Cortex of kidney (tissue), 1 donor: ENCODE results near the gene TCEAL1.
"Not testable (repeated sequence)": the region's sequence is repeated elsewhere in the genome, so short reads cannot be mapped to it uniquely, and the experiment has no call there.

Experiments used
- DNase-seq: peaks from one replicate; lab custom pipeline; 2025; lab: John Stamatoyannopoulos, UW

The TCEAL1 gene

GRCh38 chrX:103628386-103629317, at the start of gene TCEAL1:
Gene TCEAL1 (plus strand): TSS chrX:103628975. CDS start chrX:103629917, 942 bp downstream.
- DNase-seq: no peak

DNA sequence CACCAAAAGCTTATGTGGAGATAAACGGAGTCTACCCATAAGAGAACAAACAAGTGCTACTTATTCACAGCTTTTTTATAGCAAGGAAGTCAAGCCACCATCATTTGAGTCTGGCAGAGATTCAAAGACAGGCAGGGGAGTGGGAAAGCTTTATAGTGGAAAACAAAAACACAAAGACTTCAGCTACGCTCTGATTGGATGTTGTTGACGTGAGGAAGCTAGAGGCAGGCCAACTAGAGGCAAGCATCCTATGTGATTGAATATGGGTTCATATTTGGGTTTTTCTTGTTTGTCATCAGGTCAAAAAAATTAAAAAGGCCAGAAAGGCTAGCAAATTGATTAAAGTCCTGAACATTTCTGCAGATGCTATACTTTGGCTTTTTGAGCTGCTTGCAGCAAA, 44.2 kb upstream of the TCEAL1 start:
- no peak for DNase-seq

DNA sequence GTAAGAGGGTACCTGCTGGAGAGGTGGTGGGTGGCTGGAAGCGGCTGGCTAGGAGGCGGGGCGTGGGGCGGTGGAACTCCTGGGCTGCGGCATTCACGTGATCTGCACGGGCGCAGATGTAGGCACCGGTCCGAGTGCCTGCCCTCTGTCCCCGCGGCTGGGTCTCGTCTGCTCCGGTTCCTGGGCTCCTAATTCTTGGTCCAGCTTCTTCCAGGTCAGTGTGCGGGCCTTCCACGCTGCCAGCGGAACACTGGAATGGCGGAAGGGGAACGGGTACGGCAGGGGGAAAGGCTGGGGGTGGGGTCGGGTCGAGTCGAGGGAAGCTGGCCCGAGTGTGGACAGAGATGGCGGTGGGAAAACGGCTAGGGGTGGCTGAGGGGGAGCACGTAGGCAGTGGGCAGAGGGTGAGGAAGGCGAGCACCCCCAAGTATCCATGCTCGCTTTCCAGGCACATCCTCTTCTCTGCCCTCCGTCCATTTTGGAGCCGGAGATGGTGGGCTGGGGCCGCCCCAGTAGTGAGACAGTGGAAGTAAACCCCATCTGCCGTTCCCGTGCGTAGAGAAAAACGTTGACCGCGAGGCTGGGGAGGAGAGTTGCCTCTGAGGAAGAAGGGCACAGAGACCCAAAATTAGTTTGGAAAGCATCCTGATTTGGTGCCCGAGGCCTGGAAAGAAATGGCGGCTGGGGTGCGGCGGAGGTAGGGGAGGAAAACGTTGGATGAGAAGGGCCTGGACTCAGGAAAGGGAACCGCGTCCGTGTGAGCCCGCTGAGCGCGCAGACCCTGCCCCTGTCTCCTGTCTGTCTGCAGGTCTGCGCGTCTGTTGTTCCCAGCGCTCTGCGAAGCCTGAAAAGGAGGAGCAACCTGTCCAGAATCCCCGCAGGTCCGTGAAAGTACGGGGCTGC, 43.1 kb upstream of the TCEAL1 start, which contains the start of gene TCEAL4:
Gene TCEAL4 (plus strand): TSS at position 105 of the 903 bp plus-strand sequence. CDS start 1,161 bp downstream, outside the sequence.
- DNase-seq: no peak

GRCh38 chrX:103586314-103586646, 42.5 kb upstream of the TCEAL1 start:
- no peak for DNase-seq

GRCh38 chrX:103586659-103587058, 42.1 kb upstream of the TCEAL1 start:
- no peak for DNase-seq

GRCh38 chrX:103592295-103592694, 36.5 kb upstream of the TCEAL1 start:
- DNase-seq: not testable (repeated sequence)

- DNase-seq: not testable (repeated sequence)
These were observed 33.6 kb upstream of the TCEAL1 start for GRCh38 chrX:103595202-103595601.

GRCh38 chrX:103607364-103608305, 21.1 kb upstream of the TCEAL1 start, which contains the start of gene TCEAL3:
Gene TCEAL3 (plus strand): TSS chrX:103607963. CDS start chrX:103609065, 1,102 bp downstream.
- DNase-seq: peak; percentile 5

- no peak for DNase-seq
These were observed 20.3 kb upstream of the TCEAL1 start for GRCh38 chrX:103608306-103608963.

DNA sequence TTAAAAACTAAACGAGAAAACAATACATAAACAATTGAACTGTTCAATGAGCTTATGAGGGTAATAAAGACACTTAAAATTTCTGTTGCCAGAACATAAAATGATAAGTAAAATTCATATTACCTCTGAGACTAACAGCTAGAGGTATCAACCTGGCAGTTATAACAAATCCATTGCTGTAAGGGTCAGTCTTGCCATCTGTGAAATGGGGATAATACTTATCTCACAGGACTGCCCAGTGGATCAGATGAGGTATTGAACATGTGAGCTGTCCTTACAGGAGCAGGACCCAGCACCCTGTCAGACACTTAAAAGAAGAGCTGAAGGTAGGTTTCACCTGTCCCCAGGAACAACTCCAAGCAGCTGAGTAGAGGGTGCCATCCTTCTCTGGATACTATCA, 18.5 kb upstream of the TCEAL1 start:
- no peak for DNase-seq

DNA sequence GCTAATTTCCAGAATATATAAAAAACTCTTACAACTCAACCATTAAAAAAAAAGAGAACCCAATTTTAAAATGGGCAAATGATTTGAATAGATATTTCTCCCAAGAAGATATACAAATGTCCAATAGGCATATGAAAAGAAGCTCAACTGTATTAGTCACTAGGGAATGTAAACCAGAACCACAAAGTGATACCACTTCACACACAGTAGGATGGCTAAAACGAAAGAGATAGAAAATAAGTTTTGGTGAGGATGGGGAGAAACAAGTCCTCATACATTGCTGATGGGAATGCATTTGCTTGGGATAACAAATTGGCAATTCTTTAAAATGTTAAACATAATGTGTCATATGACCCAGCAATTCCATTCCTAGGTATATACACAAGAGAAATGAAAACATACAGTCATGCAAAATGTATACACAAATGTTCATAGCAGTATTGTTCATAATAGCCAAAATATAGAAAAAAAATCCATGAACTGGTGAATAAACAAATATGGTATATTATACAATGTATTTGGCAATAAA, 15.3 kb upstream of the TCEAL1 start:
- DNase-seq: no peak

DNA sequence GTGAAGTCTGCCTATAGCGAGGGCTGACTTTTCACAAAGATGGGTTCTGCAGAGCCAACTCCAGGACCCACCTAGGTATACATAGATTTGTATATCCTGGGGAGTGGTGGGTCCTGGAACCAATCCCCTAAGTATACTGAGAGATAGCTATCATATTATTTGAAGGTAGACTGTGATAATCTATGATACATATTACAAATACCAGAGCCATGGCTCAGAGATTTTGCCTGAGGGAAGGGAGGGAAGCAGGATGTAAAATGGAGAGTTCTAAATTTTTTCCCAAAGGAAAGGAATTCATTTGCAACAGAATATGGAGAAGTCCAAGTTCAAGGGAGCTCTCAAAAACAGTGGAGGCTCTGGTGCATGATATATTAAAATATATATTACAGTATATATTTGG, 13.8 kb upstream of the TCEAL1 start:
- DNase-seq: no peak

DNA sequence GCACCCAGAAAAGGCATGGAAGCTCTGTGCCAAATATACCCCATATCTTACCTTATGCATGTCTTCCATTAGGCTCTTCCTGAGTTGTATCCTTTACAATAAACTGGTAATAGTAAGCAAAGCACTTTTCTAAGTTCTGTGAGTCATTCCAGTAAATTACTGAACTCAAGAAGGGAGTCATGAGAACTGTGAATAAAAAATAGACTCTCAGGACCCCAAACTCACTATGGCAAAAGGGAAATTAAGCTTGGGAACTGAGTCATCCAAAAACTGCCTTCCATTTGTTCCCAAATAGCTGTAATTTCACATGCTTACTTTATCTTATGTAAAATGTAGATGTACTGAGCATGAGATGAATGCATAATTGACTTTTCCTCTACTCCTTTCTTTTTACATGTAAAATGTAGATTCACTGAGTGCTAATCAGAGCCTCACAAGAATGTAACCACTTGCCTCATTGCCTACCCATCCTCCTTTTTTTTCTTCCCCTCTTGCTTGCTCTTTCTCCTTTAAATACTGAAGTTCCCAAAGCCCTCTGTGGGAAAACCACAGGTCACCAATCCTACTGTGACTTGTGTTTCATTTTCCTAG, 12.9 kb upstream of the TCEAL1 start:
- no peak for DNase-seq

DNA sequence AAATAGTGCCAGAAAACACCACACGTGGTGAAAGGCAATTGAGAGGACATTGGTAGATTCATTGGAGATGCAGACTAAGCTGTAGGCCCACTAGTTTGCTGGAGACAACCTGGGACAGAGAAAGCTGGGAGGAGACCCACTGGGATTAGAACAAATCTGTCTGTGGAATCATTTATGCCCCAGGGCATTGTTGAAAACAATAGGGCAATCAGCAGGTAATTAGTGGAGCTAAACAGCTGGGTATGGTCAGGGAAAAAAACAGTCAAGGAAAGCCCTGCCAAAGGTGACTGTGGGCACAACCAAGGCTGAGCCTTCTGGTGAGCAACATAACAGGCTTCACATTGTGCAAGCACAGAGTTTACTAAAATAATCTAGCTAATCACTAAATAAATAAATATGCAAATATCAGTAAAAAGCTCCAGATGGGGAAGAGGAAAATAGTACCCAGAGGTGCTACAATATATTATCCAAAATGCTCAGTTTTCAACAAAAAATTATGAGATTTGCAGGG, 12.0 kb upstream of the TCEAL1 start:
- no peak for DNase-seq

- no peak for DNase-seq
These were observed 4.7 kb upstream of the TCEAL1 start for GRCh38 chrX:103624111-103624510.

DNA sequence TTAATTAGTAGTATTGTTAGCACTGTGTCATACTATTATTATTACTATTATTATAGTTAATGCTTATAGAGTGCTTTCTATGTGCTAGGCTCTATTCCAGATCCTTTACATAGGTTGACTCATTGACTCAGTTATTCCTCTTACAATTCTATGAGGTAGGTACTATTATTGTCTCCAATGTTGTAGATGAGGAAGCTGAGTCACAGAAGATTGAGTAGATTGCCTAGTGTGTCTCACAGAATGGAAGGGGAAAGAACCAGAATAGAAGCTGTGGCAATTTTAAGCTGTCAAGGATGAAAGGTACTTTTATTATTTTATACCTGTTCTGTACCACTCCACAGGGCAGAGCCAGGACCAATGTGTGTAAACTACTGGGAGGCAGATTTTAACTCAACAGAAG, 1.9 kb upstream of the TCEAL1 start:
- no peak for DNase-seq

- no peak for DNase-seq
These were observed 769 bp downstream of the TCEAL1 start for GRCh38 chrX:103629318-103630170.

- DNase-seq: no peak
These were observed 1.4 kb downstream of the TCEAL1 start for GRCh38 chrX:103630171-103630511.

DNA sequence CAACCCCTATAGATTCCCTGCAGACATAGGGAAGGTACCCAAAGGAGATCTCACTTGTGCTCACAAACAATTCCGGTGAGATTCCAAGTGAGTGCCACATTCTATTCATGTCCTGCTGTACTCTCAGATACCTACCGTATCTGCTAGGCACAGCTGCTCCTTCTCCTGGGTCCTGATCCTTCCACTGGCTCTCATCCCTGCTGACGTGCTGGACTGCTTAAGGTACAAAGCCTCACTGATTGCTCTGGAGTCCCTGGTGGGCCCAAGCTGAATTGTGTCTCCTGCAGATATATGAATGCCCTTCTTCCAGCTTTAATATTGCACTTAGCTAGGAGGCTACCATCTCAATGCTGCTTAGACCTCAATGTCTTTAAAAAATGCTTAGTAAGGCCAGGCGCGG, 2.4 kb downstream of the TCEAL1 start:
- DNase-seq: no peak
